Stomach smooth muscle (tissue), 2 donors: ENCODE measurements around the gene CUTC.

Experiments used
- H3K27ac ChIP-seq: one replicate; pipeline ENCODE4 v1.7.0; 2013; ENCODE audit warnings: mild to moderate bottlenecking, low read length, inconsistent platforms
- H3K27me3 ChIP-seq, 2 donors: one replicate each; pipeline ENCODE4 v1.7.0; 2013; ENCODE audit warnings: low read length in 2 of 2; ENCODE audit not compliant: insufficient read depth in 2 of 2, control insufficient read depth in 1 of 2
- H3K36me3 ChIP-seq, 2 donors: one replicate each; pipeline ENCODE4 v1.7.0; 2013; ENCODE audit warnings: low read length in 2 of 2; ENCODE audit not compliant: control insufficient read depth in 2 of 2, insufficient read depth in 2 of 2
- H3K4me1 ChIP-seq: one replicate; pipeline ENCODE4 v1.7.0; 2013; ENCODE audit warnings: low read length; ENCODE audit not compliant: control insufficient read depth, insufficient read depth
- H3K4me3 ChIP-seq, 2 donors: one replicate each; pipeline ENCODE4 v1.7.0; 2013; ENCODE audit warnings: low read length in 2 of 2
- H3K9ac ChIP-seq, 2 donors: one replicate each; pipeline ENCODE4 v1.7.0; 2013; ENCODE audit warnings: low read length in 2 of 2, mild to moderate bottlenecking in 1 of 2
- H3K9me3 ChIP-seq, 2 donors: one replicate each; pipeline ENCODE4 v1.7.0; 2013; ENCODE audit warnings: low read length in 2 of 2; ENCODE audit not compliant: control insufficient read depth in 2 of 2
- donor health status: healthy.
- donor health status: Pancreatic carcinoma.

Gene CUTC

DNA sequence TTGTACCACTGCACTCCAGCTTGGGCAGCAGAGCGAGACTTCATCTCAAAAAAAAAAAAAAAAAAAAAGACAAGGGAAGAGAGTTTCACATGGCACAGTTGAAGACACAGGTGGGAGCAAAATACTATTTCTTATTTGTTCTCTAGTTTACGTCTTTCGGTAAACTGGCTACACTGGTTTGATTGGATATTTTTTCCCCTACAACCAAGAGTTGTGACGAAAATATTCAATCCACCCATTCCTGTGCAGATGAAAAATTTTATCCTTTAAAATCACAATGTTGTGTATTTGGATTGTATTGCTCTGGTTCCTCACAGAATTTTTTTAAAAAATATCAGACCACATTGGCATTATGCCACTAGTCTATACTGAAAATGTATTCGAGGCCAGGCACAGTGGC lies 35.9 kb downstream of the CUTC start:
- no peaks in the 10 kb centered on the region for H3K9me3 ChIP-seq
- H3K27ac ChIP-seq = no peak overlapping the region
- H3K4me1 ChIP-seq = no peaks in the 10 kb centered on the region
- H3K9ac ChIP-seq = no peak overlapping the region
- no peak overlapping the region for H3K4me3 ChIP-seq
- H3K36me3 ChIP-seq = no peaks in the 10 kb centered on the region
- H3K27me3 ChIP-seq = no peaks in the 10 kb centered on the region

DNA sequence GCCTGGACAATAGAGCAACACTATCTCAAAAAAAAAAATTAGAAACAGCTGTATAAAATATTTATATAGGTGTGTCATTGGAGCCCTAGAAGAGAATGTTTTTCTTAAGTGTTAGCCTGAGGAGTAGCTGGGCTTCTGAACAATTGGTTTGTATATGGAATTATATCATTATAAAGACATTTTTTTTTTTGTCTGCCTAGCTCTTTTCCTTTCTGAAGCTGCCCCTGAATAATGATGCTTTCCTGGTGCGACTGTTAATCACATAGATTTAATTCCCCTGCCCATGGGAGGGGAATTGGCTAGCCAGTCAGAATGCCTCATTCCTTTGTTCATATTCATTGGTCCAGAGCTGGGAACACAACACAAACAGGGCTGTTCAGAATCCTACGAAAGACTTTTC lies 36.5 kb downstream of the CUTC start:
- Histone ChIP-seq H3K4me1 (no peaks in the 10 kb centered on the region), H3K27ac (no peak overlapping the region), H3K27me3 (no peaks in the 10 kb centered on the region), H3K9me3 (no peaks in the 10 kb centered on the region), H3K4me3 (no peak overlapping the region), H3K36me3 (no peaks in the 10 kb centered on the region), H3K9ac (no peak overlapping the region)

DNA sequence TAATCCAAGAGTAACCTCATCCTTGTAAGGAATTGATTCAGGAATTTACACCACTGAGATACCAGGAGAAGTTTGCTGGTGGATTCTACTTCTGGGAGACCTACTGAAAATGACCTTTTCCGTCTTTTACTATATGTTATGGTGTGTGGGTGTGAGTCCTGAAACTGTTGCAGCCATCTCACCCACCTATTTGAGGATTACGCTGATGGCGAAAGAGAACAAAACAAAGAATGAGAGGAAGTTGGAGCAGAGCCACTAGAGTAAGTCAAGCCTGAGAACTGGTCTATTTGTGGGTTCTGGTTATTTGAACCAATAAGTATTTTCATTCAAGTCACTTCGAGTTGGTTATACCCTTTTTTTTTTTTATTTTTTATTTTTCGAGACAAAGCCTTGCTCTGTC lies 37.7 kb downstream of the CUTC start:
- Histone ChIP-seq H3K36me3 (no peaks in the 10 kb centered on the region), H3K9ac (no peak overlapping the region), H3K27ac (no peak overlapping the region), H3K9me3 (no peaks in the 10 kb centered on the region), H3K27me3 (no peaks in the 10 kb centered on the region), H3K4me3 (no peak overlapping the region), H3K4me1 (no peaks in the 10 kb centered on the region)

DNA sequence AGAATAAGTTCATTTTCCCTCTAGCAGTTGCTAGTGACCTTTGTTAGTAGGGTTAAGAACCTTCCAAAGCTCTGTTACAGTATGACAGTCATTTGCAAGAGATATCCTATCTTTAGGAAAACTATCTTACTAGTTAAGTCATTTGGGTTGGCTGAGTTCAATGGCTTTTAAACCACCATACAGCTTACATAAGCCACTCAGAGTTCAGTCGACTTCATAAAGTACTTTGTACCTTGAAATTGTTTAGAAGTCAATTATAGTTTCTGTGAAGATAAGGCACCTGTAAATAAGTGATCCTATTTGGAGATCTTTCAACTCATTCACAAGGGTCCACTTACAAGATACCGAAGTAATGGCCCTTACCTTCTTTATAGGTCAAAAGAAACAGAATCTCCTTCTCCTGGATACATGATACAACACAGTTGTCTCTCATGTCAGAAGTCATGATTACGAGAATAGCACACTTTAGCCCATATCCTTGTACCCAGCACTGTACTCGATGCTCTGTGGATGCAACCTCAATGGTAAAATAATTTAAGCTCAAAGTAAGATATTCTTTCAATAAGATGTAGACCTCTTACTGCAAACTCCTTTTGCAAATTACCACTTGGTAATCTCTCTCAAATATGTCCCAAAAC lies 38.5 kb downstream of the CUTC start:
- H3K4me3 ChIP-seq = no peak overlapping the region
- no peaks in the 10 kb centered on the region for H3K27me3 ChIP-seq
- no peaks in the 10 kb centered on the region for H3K9me3 ChIP-seq
- no peak overlapping the region for H3K27ac ChIP-seq
- H3K36me3 ChIP-seq = no peaks in the 10 kb centered on the region
- no peak overlapping the region for H3K9ac ChIP-seq
- H3K4me1 ChIP-seq = no peaks in the 10 kb centered on the region

DNA sequence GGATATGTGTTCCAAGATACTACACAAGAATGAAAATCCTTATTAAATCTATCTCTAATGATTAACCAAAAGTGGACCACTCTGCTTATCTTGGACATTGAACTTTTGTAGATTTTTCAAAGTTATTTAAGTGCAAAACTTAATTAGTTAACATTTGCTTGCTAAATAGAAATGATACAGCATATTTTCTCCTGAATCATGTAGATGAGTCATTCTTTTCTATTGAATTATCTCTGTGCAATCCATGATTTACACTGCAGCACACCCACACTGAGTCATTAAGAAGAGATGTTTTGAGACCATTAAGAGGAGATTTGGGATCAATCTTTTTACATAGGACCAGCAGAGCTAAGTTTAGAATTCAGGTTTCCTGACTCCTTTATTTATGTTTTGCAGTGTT lies 43.8 kb downstream of the CUTC start:
- Histone ChIP-seq H3K9ac (no peak overlapping the region), H3K4me3 (no peak overlapping the region), H3K27ac (no peak overlapping the region), H3K36me3 (no peaks in the 10 kb centered on the region), H3K9me3 (no peaks in the 10 kb centered on the region), H3K27me3 (no peaks in the 10 kb centered on the region), H3K4me1 (no peaks in the 10 kb centered on the region)

DNA sequence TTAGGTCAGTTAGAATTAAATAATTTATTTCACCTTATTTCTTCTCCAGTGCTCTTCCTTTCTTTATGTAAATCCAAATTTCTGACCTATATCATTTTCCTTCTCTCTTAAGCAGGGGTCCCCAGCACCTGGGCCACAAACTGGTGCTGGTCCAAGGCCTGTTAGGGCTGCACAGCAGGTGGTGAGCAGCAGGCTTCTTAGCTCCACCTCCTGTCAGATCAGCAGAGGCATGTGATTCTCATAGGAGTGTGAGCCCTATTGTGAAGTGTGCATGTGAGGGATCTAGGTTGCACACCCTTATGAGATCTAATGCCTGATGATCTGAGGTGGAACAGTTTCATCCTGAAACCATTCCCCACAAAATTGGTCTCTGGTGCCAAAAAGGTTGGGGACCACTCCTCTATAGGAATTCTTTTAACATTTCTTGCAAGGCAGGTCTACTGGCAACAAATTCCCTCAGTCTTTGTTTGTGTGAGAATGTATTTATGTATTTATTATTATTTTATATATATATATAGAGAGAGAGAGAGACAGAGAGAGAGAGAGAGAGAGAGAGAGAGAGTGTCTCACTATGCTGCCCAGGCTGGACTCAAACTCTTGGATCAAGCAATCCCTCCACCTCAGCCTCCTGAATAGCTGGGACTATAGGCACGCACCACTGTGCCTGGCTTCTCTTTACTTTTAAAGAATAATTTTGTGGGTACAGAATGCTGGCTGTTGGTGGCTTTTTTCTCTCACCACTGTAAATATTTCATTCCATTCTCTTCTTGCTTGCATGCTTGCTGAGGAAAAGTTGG lies 46.1 kb downstream of the CUTC start:
- H3K9me3 ChIP-seq = no peaks in the 10 kb centered on the region
- no peak overlapping the region for H3K27ac ChIP-seq
- no peaks in the 10 kb centered on the region for H3K27me3 ChIP-seq
- no peaks in the 10 kb centered on the region for H3K36me3 ChIP-seq
- no peaks in the 10 kb centered on the region for H3K4me1 ChIP-seq
- H3K9ac ChIP-seq = no peak overlapping the region
- no peak overlapping the region for H3K4me3 ChIP-seq

DNA sequence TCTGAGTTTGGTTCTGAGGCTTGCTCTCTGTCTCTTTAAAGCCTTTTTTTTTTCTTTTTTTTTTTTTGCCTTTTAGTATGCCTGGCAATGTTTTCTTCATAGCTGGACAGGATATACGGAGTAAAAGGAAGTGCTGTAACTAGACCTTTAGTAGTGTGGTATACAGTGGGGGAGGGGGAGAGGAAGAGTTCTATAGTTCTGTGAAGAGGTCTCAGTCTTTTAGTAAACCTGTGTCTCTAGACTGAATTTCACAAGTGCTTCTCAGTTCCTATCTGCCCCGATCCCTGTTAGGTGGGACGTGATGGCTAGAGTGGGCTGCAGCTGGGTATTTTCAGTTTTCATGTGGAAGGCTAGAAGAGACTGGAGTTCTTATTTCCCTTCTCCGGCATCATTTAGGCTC lies 47.3 kb downstream of the CUTC start:
- no peaks in the 10 kb centered on the region for H3K27me3 ChIP-seq
- H3K4me1 ChIP-seq = peaks cover 2% of the 10 kb centered on the region
- no peaks in the 10 kb centered on the region for H3K36me3 ChIP-seq
- no peak overlapping the region for H3K27ac ChIP-seq
- H3K4me3 ChIP-seq = no peak overlapping the region
- no peaks in the 10 kb centered on the region for H3K9me3 ChIP-seq
- H3K9ac ChIP-seq = no peak overlapping the region

DNA sequence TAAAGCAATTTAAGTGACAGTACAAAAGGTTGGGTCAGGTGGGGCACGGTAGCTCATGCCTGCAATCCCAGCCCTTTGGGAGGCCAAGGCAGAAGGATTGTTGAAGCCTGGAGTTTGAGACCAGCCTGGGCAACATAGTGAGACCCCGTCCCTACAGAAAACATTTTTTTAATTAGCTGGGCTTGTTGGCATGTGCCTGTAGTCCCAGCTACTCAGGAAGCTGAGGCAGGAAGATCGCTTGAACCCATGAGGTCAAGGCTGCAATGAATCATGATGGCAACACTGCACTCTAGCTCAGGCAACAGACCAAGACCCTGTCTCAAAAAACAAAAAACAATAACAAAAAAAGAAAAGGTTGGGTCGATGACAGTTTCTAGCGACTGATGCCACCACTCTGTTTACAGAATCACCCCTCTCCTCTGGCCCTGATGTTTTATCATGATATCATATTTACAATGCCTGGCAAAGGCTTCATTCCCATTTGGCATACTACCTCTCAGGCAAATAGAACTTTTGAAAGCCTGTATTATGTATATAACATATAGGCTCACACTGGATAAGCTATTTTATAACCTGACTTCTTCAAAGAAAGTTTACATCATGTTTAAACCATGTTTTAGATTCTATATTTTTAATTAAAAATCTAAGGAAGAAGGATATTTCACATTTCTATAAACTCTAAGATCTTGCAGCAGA lies 49.8 kb downstream of the CUTC start:
- peaks cover 2% of the 10 kb centered on the region for H3K4me1 ChIP-seq
- H3K27me3 ChIP-seq = no peaks in the 10 kb centered on the region
- H3K27ac ChIP-seq = no peak overlapping the region
- H3K36me3 ChIP-seq = no peaks in the 10 kb centered on the region
- no peaks in the 10 kb centered on the region for H3K9me3 ChIP-seq
- H3K9ac ChIP-seq = no peak overlapping the region
- no peak overlapping the region for H3K4me3 ChIP-seq

DNA sequence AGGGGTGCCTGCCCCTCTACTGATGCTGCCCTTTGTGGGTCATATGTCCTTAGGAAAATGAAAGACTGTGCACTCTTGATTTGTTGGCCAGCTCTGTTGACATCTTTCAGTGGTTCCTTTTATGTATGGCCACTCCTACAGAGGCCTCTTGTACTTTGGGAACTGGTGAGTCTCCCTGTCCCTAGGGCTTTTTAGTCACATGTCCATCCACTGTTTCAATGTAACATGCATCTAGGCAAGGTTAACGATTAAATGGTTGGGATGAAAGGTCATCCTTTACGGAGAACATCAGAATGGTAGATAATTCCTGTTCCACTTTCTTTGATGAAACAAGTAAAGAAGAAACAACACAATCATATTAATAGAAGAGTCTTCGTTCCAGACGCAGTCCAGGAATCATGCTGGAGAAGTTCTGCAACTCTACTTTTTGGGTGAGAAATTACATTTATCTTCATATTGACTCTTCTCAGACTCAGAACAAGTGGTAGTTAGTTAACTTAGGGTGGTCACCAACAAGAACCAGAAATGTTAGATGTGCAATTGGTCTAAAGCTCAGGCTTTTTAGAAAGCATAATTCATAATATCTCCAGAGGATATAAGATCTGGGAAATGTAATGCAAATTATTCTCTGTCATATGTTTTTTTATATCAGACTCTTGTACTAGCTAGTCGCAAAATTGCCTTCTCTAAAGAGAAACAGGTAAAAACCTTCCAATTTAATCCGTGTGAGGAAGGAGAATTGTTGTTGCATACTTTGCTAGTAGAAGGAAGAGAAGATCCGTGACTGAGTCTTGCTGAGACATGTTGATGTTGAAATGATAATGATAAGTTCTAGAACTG lies 50.6 kb downstream of the CUTC start, which contains the start of gene ABCC2:
TSS of gene ABCC2 (plus strand) at position 194 of the 840 bp plus-strand sequence. CDS start at position 399, 205 bp downstream.
- H3K27me3 ChIP-seq = no peaks in the 10 kb centered on the region
- H3K9me3 ChIP-seq = no peaks in the 10 kb centered on the region
- peaks cover 2% of the 10 kb centered on the region for H3K4me1 ChIP-seq
- H3K36me3 ChIP-seq = no peaks in the 10 kb centered on the region
- H3K9ac ChIP-seq = no peak within 1 kb of the TSS
- H3K4me3 ChIP-seq = no peak within 1 kb of the TSS
- no peak within 1 kb of the TSS for H3K27ac ChIP-seq

DNA sequence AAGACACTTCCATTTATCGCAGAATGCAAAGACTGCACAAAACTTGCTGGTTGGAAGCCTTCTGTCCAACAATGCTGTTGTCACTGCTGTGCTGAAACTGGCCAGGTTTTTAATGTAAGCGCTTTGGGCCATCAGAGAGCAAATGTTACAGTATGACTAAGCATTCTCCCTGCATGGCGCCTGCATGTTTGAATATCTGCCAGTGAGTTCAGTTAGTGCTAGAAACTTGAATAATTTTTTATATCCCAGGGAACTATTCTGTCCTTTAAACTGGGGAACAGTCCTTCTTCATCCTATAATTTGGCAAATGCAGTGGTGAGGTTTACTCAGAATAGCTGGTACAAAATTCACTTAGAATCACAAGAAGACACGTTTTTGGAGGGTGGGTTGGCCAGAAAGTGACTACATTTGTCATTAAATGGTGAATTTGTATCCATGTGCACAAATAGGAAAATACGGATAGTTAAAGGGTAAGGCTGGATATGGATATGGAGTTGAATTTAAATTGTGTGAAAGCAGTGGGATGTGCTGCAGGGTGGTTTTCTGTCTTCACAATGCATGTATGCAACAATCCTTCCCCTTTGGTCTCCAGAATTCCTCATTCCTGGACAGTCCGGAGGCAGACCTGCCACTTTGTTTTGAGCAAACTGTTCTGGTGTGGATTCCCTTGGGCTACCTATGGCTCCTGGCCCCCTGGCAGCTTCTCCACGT lies 52.1 kb downstream of the CUTC start:
- no peak overlapping the region for H3K27ac ChIP-seq
- no peak overlapping the region for H3K4me3 ChIP-seq
- peaks cover 2% of the 10 kb centered on the region for H3K4me1 ChIP-seq
- H3K27me3 ChIP-seq = no peaks in the 10 kb centered on the region
- H3K9me3 ChIP-seq = no peaks in the 10 kb centered on the region
- H3K9ac ChIP-seq = no peak overlapping the region
- no peaks in the 10 kb centered on the region for H3K36me3 ChIP-seq
